WTC11 (cell line): ENCODE results near the gene FGD2. TPM values are rescaled to one million over a fixed set of nuclear protein-coding genes. Genes with fewer than 3 reads are reported as not detected.

Source experiments
- ATAC-seq: fragments of 200-7000 bp; cut with Tn5 transposase; 2 replicates; pipeline ENCODE4 v1.10.0; 2021; ENCODE audit warnings: mild to moderate bottlenecking, moderate library complexity
- CTCF ChIA-PET: fragments of 300-600 bp; sonication (Branson Sonifier 250); formaldehyde crosslinking; loops from one replicate; lab custom pipeline; 2021; ENCODE audit warnings: antibody characterized with exemption; lab: Charles Lee
- POLR2A ChIA-PET: fragments of 350-600 bp; sonication (Branson Sonifier 250); formaldehyde crosslinking; loops from one replicate; lab custom pipeline; 2021; ENCODE audit warnings: antibody characterized with exemption; lab: Charles Lee
- DNase-seq: peaks from one replicate; pipeline ENCODE4 v3.0.0; 2021; ENCODE audit warnings: low spot score
- H3K27ac Mint-ChIP-seq: 2 replicates; pipeline ENCODE4 v1.8.0; 2021; ENCODE audit warnings: mixed read lengths
- H3K27me3 Mint-ChIP-seq: 2 replicates; pipeline ENCODE4 v1.8.0; 2021; ENCODE audit warnings: low read depth, mild to moderate bottlenecking, moderate library complexity, mixed read lengths
- H3K36me3 Mint-ChIP-seq: 2 replicates; pipeline ENCODE4 v1.8.0; 2021; ENCODE audit warnings: mixed read lengths
- H3K4me1 Mint-ChIP-seq: 2 replicates; pipeline ENCODE4 v1.8.0; 2022; ENCODE audit warnings: mixed read lengths
- H3K4me3 Mint-ChIP-seq: 2 replicates; pipeline ENCODE4 v1.8.0; 2021; ENCODE audit warnings: mild to moderate bottlenecking, moderate library complexity, mixed read lengths
- H3K9me3 Mint-ChIP-seq: 2 replicates; pipeline ENCODE4 v1.8.0; 2021; ENCODE audit warnings: mixed read lengths
- AR ChIP-seq: fragments of 250-450 bp; sonication (Bioruptor Pico); IDR thresholded peaks from 2 replicates; pipeline ENCODE4 v1.9.0; 2021; ENCODE audit warnings: mild to moderate bottlenecking
- ATF1 ChIP-seq: sonication (generic); formaldehyde crosslinking; IDR thresholded peaks from 2 replicates; pipeline ENCODE4 v1.8.1; 2023; ENCODE audit warnings: mild to moderate bottlenecking, moderate library complexity, missing genetic modification reagents
- CREM ChIP-seq: sonication (generic); formaldehyde crosslinking; IDR thresholded peaks from 2 replicates; pipeline ENCODE4 v1.8.1; 2022; ENCODE audit warnings: mild to moderate bottlenecking, missing genetic modification reagents, moderate library complexity
- ETV6 ChIP-seq: sonication (generic); formaldehyde crosslinking; IDR thresholded peaks from 2 replicates; pipeline ENCODE4 v1.8.1; 2022; ENCODE audit warnings: mild to moderate bottlenecking, missing genetic modification reagents
- FOXJ3 ChIP-seq: sonication (generic); formaldehyde crosslinking; IDR thresholded peaks from 2 replicates; pipeline ENCODE4 v1.9.0; 2021; ENCODE audit warnings: missing genetic modification reagents, mild to moderate bottlenecking, borderline replicate concordance
- FOXP4 ChIP-seq: sonication (generic); formaldehyde crosslinking; IDR thresholded peaks from 2 replicates; pipeline ENCODE4 v1.8.0; 2022; ENCODE audit warnings: mild to moderate bottlenecking, missing genetic modification reagents
- GABPB1 ChIP-seq: sonication (generic); formaldehyde crosslinking; IDR thresholded peaks from 2 replicates; pipeline ENCODE4 v1.8.1; 2023; ENCODE audit warnings: mild to moderate bottlenecking, missing genetic modification reagents
- IRF1 ChIP-seq: sonication (generic); formaldehyde crosslinking; IDR thresholded peaks from 2 replicates; pipeline ENCODE4 v1.8.0; 2023; ENCODE audit warnings: missing genetic modification reagents
- NR2C2 ChIP-seq: sonication (generic); formaldehyde crosslinking; IDR thresholded peaks from 2 replicates; pipeline ENCODE4 v1.8.0; 2022; ENCODE audit warnings: mild to moderate bottlenecking, missing genetic modification reagents
- RORB ChIP-seq: fragments of 250-450 bp; sonication (Bioruptor Pico); IDR thresholded peaks from 2 replicates; pipeline ENCODE4 v1.9.0; 2021; ENCODE audit warnings: mild to moderate bottlenecking
- SMAD4 ChIP-seq: sonication (generic); formaldehyde crosslinking; IDR thresholded peaks from 2 replicates; pipeline ENCODE4 v1.8.0; 2022; ENCODE audit warnings: mild to moderate bottlenecking, missing genetic modification reagents
- ZNF121 ChIP-seq: sonication (generic); formaldehyde crosslinking; IDR thresholded peaks from 2 replicates; pipeline ENCODE4 v1.8.0; 2023; ENCODE audit warnings: missing genetic modification reagents
- ZNF232 ChIP-seq: sonication (generic); formaldehyde crosslinking; IDR thresholded peaks from 2 replicates; pipeline ENCODE4 v1.8.0; 2022; ENCODE audit warnings: mild to moderate bottlenecking, missing genetic modification reagents
- ZNF317 ChIP-seq: sonication (generic); formaldehyde crosslinking; IDR thresholded peaks from 2 replicates; pipeline ENCODE4 v1.8.1; 2023; ENCODE audit warnings: low read depth, mild to moderate bottlenecking, moderate library complexity, missing genetic modification reagents, borderline replicate concordance
- total RNA-seq: library from RNA; stranded (reverse); gene quantifications from 3 replicates; pipeline ENCODE4 v1.2.3, GENCODE V29; 2021
- TF ChIP-seq, protein P1 (sequence below): sonication (generic); formaldehyde crosslinking; IDR thresholded peaks from 2 replicates; pipeline ENCODE4 v1.8.1; 2022; ENCODE audit warnings: mild to moderate bottlenecking, missing genetic modification reagents, moderate library complexity, borderline replicate concordance
- TF ChIP-seq, protein P2 (sequence below): fragments of 250-450 bp; sonication (Bioruptor Pico); conservative IDR thresholded peaks from 2 replicates; pipeline ENCODE4 v1.9.0; 2021; ENCODE audit warnings: mild to moderate bottlenecking
- TF ChIP-seq, protein P3 (sequence below): sonication (generic); formaldehyde crosslinking; IDR thresholded peaks from 2 replicates; pipeline ENCODE4 v1.8.0; 2022; ENCODE audit warnings: missing genetic modification reagents
- TF ChIP-seq, protein P4 (sequence below): sonication (generic); formaldehyde crosslinking; IDR thresholded peaks from 2 replicates; pipeline ENCODE4 v1.8.1; 2023; ENCODE audit warnings: mild to moderate bottlenecking, missing genetic modification reagents, borderline replicate concordance
- TF ChIP-seq, protein P5 (sequence below): sonication (generic); formaldehyde crosslinking; IDR thresholded peaks from 2 replicates; pipeline ENCODE4 v1.8.1; 2022; ENCODE audit warnings: mild to moderate bottlenecking, moderate library complexity, missing genetic modification reagents

The FGD2 gene
- total RNA-seq, 1 experiment from 2014 or later: 0.31 TPM

- Mint-ChIP-seq H3K27me3 (no peaks in the 10 kb centered on the region), H3K4me1 (peaks cover 27% of the 10 kb centered on the region), H3K27ac (peak overlapping the region; percentile 90)
- no peak for DNase-seq
- TF ChIP-seq GABPB1 (CRISPR knock-in tag) (no peak), NR2C2 (no peak), RORB (CRISPR knock-in tag) (no peak), ZNF121 (CRISPR knock-in tag) (no peak), ZNF317 (CRISPR knock-in tag) (no peak), ATF1 (CRISPR knock-in tag) (no peak), IRF1 (CRISPR knock-in tag) (no peak), FOXP4 (CRISPR knock-in tag) (no peak), AR (CRISPR knock-in tag) (no peak), FOXJ3 (CRISPR knock-in tag) (no peak), CREM (CRISPR knock-in tag) (no peak), ETV6 (CRISPR knock-in tag) (no peak), SMAD4 (no peak), ZNF232 (CRISPR knock-in tag) (no peak)
- TF ChIP-seq, protein P1, sequence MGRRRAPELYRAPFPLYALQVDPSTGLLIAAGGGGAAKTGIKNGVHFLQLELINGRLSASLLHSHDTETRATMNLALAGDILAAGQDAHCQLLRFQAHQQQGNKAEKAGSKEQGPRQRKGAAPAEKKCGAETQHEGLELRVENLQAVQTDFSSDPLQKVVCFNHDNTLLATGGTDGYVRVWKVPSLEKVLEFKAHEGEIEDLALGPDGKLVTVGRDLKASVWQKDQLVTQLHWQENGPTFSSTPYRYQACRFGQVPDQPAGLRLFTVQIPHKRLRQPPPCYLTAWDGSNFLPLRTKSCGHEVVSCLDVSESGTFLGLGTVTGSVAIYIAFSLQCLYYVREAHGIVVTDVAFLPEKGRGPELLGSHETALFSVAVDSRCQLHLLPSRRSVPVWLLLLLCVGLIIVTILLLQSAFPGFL (CRISPR knock-in tag): no peak
- TF ChIP-seq, protein P2, sequence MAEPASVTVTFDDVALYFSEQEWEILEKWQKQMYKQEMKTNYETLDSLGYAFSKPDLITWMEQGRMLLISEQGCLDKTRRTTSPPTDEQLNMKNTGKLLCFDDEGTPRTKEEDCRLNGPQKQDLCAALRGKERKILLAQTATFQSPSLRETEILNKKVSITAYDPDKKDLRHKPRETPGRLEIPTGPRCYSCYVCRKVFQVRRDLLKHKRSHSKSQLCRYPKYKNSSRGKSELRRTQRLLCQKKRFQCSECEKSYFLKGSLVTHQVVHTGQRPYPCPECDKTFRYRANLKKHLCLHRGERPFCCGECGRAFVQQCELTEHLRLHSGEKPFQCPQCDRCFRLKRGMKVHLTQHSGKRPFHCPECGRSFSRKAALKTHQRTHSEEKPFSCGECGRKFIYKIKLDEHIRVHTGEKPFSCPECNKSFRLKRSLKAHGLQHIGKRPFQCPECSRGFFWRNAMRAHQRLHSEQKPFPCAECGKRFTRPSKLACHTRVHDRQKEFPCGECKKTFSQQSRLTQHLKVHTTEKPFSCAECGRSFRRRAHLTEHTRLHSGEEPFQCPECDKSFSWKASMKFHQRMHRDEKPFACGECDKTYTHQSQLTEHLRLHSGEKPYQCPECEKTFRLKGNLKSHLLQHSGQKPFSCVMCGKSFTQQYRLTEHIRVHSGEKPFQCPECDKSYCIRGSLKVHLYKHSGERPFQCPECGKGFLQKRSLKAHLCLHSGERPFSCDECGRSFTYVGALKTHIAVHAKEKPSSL (CRISPR knock-in tag): no peak
- TF ChIP-seq, protein P3, sequence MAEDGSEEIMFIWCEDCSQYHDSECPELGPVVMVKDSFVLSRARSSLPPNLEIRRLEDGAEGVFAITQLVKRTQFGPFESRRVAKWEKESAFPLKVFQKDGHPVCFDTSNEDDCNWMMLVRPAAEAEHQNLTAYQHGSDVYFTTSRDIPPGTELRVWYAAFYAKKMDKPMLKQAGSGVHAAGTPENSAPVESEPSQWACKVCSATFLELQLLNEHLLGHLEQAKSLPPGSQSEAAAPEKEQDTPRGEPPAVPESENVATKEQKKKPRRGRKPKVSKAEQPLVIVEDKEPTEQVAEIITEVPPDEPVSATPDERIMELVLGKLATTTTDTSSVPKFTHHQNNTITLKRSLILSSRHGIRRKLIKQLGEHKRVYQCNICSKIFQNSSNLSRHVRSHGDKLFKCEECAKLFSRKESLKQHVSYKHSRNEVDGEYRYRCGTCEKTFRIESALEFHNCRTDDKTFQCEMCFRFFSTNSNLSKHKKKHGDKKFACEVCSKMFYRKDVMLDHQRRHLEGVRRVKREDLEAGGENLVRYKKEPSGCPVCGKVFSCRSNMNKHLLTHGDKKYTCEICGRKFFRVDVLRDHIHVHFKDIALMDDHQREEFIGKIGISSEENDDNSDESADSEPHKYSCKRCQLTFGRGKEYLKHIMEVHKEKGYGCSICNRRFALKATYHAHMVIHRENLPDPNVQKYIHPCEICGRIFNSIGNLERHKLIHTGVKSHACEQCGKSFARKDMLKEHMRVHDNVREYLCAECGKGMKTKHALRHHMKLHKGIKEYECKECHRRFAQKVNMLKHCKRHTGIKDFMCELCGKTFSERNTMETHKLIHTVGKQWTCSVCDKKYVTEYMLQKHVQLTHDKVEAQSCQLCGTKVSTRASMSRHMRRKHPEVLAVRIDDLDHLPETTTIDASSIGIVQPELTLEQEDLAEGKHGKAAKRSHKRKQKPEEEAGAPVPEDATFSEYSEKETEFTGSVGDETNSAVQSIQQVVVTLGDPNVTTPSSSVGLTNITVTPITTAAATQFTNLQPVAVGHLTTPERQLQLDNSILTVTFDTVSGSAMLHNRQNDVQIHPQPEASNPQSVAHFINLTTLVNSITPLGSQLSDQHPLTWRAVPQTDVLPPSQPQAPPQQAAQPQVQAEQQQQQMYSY (CRISPR knock-in tag): no peak
- TF ChIP-seq, protein P4, sequence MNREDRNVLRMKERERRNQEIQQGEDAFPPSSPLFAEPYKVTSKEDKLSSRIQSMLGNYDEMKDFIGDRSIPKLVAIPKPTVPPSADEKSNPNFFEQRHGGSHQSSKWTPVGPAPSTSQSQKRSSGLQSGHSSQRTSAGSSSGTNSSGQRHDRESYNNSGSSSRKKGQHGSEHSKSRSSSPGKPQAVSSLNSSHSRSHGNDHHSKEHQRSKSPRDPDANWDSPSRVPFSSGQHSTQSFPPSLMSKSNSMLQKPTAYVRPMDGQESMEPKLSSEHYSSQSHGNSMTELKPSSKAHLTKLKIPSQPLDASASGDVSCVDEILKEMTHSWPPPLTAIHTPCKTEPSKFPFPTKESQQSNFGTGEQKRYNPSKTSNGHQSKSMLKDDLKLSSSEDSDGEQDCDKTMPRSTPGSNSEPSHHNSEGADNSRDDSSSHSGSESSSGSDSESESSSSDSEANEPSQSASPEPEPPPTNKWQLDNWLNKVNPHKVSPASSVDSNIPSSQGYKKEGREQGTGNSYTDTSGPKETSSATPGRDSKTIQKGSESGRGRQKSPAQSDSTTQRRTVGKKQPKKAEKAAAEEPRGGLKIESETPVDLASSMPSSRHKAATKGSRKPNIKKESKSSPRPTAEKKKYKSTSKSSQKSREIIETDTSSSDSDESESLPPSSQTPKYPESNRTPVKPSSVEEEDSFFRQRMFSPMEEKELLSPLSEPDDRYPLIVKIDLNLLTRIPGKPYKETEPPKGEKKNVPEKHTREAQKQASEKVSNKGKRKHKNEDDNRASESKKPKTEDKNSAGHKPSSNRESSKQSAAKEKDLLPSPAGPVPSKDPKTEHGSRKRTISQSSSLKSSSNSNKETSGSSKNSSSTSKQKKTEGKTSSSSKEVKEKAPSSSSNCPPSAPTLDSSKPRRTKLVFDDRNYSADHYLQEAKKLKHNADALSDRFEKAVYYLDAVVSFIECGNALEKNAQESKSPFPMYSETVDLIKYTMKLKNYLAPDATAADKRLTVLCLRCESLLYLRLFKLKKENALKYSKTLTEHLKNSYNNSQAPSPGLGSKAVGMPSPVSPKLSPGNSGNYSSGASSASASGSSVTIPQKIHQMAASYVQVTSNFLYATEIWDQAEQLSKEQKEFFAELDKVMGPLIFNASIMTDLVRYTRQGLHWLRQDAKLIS (CRISPR knock-in tag): no peak
- TF ChIP-seq, protein P5, sequence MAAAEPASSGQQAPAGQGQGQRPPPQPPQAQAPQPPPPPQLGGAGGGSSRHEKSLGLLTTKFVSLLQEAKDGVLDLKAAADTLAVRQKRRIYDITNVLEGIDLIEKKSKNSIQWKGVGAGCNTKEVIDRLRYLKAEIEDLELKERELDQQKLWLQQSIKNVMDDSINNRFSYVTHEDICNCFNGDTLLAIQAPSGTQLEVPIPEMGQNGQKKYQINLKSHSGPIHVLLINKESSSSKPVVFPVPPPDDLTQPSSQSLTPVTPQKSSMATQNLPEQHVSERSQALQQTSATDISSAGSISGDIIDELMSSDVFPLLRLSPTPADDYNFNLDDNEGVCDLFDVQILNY (CRISPR knock-in tag): no peak
- TF ChIP-seq, all 79 proteins: peak for 0
- Mint-ChIP-seq H3K36me3 (no peaks in the 10 kb centered on the region), H3K4me3 (no peak overlapping the region), H3K9me3 (no peaks in the 10 kb centered on the region)
- ChIA-PET POLR2A (no interaction called here), CTCF (no interaction called here)
- no peak for ATAC-seq
These were observed 57.0 kb downstream of the FGD2 start for GRCh38 chr6:37062424-37062823.
